Measurements from ENCODE around the gene PCDHGA1.

DNA sequence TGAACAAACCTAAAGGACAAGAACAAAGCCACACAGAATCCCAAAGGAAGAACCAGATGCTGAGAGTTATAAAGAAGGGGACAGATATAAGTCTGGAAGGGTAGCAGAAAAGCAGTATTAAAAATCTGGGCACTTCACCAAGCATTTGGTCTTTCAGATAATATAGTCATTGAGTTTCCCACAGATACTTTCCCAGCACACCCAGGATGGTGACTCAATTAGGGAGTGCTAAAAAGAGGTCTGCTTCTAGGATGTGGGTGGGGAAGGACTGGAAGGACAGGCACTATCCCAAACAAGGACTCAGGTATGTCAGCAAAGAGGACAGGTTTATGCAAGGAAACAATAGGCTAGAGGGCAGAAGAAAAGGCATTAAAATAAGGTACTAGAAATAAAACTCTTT lies 229.1 kb downstream of the PCDHGA1 start:
- TF ChIP-seq YY1 (IDR thresholded peaks at IDR 0.05; ENCODE audit: insufficient read depth, insufficient read length): no peak
- TF ChIP-seq ZNF274 (IDR thresholded peaks at IDR 0.05; ENCODE audit: low read depth, low read length): no peak
